Neutrophil (primary cell): ENCODE measurements around the gene ATIC.

ENCODE experiments used
- H3K27ac ChIP-seq: fragments of 200-600 bp; sonication (generic); 2 replicates; pipeline ENCODE4 v1.5.1; 2016; ENCODE audit warnings: mild to moderate bottlenecking, moderate library complexity
- H3K27me3 ChIP-seq: fragments of 200-600 bp; sonication (generic); 2 replicates; pipeline ENCODE4 v1.6.0; 2016; ENCODE audit warnings: mild to moderate bottlenecking
- H3K36me3 ChIP-seq: fragments of 200-600 bp; sonication (generic); 2 replicates; pipeline ENCODE4 v1.5.1; 2017
- H3K4me1 ChIP-seq, 2 experiments: fragments of 200-600 bp in 1 of 2; sonication (generic) in 1 of 2; 1 replicate in 1 of 2; 2 replicates in 1 of 2; pipeline versions ENCODE4 v1.5.1 to v1.6.1; 2013 to 2016; ENCODE audit warnings: low read depth in 1 of 2, low read length in 1 of 2, mild to moderate bottlenecking in 1 of 2, moderate library complexity in 1 of 2; ENCODE audit not compliant: control insufficient read depth in 1 of 2, insufficient read depth in 1 of 2
- H3K4me3 ChIP-seq, 2 experiments: fragments of 200-600 bp in 1 of 2; sonication (generic) in 1 of 2; 1 replicate in 1 of 2; 2 replicates in 1 of 2; pipeline ENCODE4 v1.5.1; 2013 to 2016; ENCODE audit warnings: low read depth in 1 of 2, low read length in 1 of 2, mild to moderate bottlenecking in 1 of 2, moderate library complexity in 1 of 2
- H3K9me3 ChIP-seq: fragments of 200-600 bp; sonication (generic); 2 replicates; pipeline ENCODE4 v1.5.1; 2016
- TF ChIP-seq, protein P1 (sequence below): fragments of 200-600 bp; sonication (generic); IDR thresholded peaks from 2 replicates; pipeline ENCODE4 v1.5.1; 2016; ENCODE audit warnings: antibody characterized with exemption

Gene ATIC

GRCh38 chr2:215396595-215397313 lies 84.9 kb downstream of the ATIC start:
- Histone ChIP-seq H3K27ac (no peak overlapping the region), H3K4me1 (peaks cover 7 to 8% of the 10 kb centered on the region in 2 experiments), H3K36me3 (no peaks in the 10 kb centered on the region), H3K4me3 (no peak overlapping the region), H3K9me3 (no peaks in the 10 kb centered on the region), H3K27me3 (no peaks in the 10 kb centered on the region)
- TF ChIP-seq, protein P1, sequence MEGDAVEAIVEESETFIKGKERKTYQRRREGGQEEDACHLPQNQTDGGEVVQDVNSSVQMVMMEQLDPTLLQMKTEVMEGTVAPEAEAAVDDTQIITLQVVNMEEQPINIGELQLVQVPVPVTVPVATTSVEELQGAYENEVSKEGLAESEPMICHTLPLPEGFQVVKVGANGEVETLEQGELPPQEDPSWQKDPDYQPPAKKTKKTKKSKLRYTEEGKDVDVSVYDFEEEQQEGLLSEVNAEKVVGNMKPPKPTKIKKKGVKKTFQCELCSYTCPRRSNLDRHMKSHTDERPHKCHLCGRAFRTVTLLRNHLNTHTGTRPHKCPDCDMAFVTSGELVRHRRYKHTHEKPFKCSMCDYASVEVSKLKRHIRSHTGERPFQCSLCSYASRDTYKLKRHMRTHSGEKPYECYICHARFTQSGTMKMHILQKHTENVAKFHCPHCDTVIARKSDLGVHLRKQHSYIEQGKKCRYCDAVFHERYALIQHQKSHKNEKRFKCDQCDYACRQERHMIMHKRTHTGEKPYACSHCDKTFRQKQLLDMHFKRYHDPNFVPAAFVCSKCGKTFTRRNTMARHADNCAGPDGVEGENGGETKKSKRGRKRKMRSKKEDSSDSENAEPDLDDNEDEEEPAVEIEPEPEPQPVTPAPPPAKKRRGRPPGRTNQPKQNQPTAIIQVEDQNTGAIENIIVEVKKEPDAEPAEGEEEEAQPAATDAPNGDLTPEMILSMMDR: no peak

- no peak overlapping the region for H3K27ac ChIP-seq
- TF ChIP-seq, protein P1: no peak
- no peak overlapping the region for H3K4me3 ChIP-seq
Observed at GRCh38 chr2:215397632-215398341, 85.9 kb downstream of the ATIC start.

DNA sequence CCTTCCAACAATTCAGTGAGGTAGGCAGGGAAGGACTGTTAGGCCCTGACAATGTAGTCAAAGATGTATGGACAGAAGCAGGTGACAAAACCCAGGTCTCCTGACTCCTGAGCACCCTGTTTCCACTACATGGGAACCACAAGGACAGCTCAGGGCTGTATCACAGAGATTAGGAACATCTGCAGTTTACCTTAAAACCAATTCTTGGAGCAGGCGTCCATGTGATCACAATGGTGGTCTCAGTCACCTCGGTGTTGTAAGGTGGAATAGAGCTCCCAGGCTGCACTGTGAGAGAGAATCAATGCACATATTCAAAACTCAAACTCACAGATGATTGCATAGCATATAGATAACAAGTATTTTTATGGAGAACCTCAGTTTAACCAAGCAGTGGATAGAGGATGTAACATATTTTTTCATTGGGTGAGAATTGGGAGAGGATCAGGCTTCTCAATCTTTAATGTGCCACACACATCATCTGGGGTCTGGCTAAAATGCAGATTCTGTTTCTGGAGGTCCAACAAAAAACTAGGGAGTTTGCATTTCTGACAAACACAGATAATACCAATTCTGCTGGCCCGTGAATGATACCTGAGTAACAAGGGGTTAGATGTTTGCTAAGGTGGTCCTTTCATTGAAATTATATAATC lies 87.3 kb downstream of the ATIC start:
- Histone ChIP-seq H3K36me3 (no peaks in the 10 kb centered on the region), H3K4me1 (peaks cover 7 to 8% of the 10 kb centered on the region in 2 experiments), H3K4me3 (no peak overlapping the region), H3K27ac (no peak overlapping the region), H3K9me3 (no peaks in the 10 kb centered on the region), H3K27me3 (peaks cover 9% of the 10 kb centered on the region)
- TF ChIP-seq, protein P1: no peak

More at GRCh38 chr2:215397632-215398341, 85.9 kb downstream of the ATIC start:
- Histone ChIP-seq H3K4me1 (peaks cover 7 to 8% of the 10 kb centered on the region in 2 experiments), H3K27me3 (peaks cover 8% of the 10 kb centered on the region), H3K9me3 (no peaks in the 10 kb centered on the region), H3K36me3 (no peaks in the 10 kb centered on the region)
